ENCODE measurements around the gene RTN1.

RTN1 gene

GRCh38 chr14:59870277-59871165 is at the start of gene RTN1:
Gene RTN1 (minus strand): TSS chr14:59870776. CDS start chr14:59870630, 146 bp downstream.
- no peak for DNase-seq (ENCODE audit: low spot score)

DNA sequence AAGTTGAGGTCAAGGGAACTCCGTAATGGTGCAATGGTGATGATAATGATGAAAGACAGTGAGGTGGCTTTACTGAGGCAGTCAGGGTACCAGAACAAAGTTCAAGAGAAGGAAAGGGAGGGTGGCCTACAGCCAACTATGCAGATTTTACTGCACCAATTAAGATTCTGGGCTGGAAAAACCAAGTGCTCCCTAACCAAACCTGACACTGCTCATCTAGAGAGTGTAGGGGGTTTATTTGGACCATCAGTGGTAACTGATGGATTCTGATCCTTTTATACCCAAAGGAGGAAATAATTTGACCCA is 49.8 kb upstream of the RTN1 start:
- no peak for DNase-seq (ENCODE audit: low spot score)

DNA sequence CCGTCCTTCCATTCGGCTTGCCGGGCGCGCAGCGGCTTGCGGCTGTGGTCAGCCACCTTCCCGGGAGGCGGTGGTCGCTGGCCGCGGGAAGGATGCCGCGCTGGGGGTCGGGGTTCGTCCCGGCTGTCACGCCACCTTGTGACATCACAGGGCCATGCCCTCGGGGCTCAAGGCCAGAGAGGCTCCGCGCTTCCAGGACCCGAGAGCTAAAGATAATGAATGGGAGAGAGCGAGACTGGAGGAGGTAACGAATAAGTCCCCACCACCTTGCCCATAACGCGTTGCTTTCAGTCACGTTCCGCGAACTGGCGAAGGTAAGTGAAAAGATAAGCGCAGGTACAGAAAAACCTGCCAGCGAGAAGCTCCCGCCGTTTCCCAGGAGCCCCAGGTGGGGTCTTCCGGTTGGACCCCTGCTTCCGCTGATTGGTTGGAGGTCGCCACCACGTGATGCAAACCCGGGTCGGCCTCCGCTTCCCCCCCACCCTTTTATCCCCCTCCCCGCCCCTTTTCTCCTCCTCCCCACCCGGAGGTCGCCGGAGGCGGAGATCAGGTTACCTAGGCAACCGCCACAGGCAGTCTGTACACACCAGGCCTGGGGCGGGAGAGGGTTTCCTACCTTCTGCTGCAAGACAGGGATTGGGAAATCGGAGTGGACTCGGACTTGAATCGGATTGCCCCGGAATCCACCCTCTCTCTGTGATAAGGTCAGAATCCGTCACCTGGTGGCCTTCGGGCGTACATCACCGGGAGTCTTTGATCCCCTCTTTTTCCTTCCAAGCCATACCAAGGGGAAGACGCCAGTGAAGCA is 49.2 kb upstream of the RTN1 start, which contains the start of gene LRRC9:
Gene LRRC9 (plus strand): TSS at position 575 of the 808 bp plus-strand sequence.
- DNase-seq (ENCODE audit: low spot score): no peak

GRCh38 chr14:59918824-59919569 is 48.4 kb upstream of the RTN1 start:
- peak; percentile 54 for DNase-seq (ENCODE audit: low spot score)

DNA sequence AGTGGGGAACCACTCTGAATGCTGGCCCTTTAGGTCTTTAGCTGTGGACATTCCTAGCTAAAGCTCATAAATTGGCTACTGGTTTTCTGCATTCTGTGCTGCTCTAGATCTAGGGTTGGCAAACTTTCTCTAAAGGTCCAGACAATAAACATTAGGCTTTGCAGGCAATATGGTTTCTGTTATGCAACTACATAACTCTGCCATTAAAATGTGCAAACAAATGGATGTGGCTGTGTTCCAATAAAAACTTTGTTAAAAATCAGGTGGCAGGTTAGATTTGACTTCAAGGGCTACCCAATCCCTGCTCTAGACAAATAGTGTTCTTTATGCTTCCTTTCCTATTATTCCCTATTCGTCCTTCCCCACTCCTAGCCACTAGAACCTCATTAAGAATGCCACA is 42.6 kb upstream of the RTN1 start:
- no peak for DNase-seq (ENCODE audit: low spot score)

DNA sequence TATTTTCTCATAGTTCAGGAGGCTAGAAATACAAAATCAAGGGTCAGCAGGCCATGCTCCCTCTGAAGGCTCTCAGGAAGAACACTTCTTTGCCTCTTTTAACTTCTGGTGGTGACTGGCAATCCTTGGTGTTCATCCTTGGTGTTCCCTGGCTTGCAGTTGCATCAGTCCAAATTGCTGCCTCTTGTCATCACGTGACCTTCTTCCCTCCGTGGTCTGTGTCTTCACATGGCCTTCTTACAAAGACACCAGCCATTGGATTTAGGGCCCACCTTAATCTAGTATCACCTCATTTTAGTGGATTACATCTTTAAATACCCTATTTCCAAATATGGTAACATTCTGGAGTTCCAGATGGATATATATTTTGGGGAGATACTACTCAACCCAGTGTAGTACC is 41.9 kb upstream of the RTN1 start:
- DNase-seq (ENCODE audit: low spot score): no peak

GRCh38 chr14:59905188-59905587 is 34.6 kb upstream of the RTN1 start:
- peak; percentile 71 for DNase-seq (ENCODE audit: low spot score)

GRCh38 chr14:59904184-59904583 is 33.6 kb upstream of the RTN1 start:
- no peak for DNase-seq (ENCODE audit: low spot score)

DNA sequence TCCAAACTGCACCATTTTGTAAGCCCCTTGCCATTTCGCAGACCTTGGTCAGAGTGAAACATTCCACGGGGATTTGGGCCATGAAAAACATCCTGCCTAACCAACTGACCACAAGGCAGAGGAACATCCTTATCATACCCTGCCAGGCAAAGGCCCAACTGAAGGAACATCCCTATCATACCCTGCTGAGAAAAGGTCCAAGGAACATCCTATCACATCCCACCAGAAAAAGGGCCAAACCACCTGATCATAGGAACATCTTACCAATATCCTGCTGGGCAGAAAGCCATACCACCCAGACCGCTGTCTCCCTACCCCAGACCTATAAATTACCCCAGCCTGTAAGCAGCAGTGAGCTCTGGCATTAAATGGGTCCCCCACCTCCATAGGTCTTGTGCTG is 30.0 kb upstream of the RTN1 start:
- DNase-seq (ENCODE audit: low spot score): no peak

DNA sequence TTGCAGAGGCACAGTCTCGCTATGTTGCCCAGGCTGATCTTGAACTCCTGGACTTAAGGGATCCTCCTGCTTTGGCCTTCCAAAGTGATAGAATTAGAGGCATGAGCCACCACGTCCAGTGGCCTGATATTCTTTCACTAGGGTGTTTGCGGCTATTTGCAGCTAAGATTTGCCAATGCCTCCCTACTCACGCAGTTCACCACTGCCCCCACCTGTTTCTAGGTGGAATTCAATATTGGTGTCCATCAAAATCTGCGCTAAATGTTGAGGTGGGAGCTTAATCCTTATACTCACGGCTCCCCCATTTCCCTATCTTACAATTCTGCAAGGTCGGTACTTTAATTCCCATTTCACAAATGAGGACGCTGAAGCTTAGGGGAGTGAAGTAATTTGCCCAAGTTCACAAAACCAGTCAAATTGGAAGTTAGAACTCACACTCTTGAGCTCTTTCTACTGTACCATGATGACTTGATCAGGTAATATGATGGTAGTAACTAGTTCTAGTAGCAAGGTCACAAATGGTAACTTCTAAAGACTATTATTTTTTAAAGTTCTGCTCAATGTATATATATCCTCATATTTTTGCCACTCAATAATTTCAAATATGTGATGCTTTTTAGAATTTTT is 27.3 kb upstream of the RTN1 start:
- peak; percentile 5 for DNase-seq (ENCODE audit: low spot score)

DNA sequence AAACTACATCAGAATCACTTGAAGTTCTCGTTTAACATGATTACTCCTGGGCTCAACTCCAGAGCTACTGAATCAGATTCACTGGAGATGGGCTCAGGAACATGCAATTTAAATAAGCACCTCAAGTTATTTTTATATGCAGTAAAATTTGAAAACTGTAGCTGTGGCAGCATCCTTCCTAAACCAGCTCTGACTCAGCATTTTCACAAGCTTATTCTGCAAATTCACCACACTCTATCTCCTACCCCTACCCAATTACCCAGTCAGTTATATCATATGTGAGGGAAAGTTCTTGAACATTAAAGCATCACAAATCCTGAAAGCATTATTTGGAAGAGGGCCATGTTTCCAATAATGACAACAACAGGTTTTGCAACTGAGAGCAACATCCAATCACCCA is 25.1 kb upstream of the RTN1 start:
- no peak for DNase-seq (ENCODE audit: low spot score)

GRCh38 chr14:59890676-59891075 is 20.1 kb upstream of the RTN1 start:
- DNase-seq (ENCODE audit: low spot score): no peak

GRCh38 chr14:59882957-59883356 is 12.4 kb upstream of the RTN1 start:
- no peak for DNase-seq (ENCODE audit: low spot score)

- no peak for DNase-seq (ENCODE audit: low spot score)
These were observed 555 bp upstream of the RTN1 start for GRCh38 chr14:59871166-59871495.

GRCh38 chr14:59869381-59870255 is 958 bp downstream of the RTN1 start:
- no peak for DNase-seq (ENCODE audit: low spot score)

- no peak for DNase-seq (ENCODE audit: low spot score)
These were observed 2.6 kb downstream of the RTN1 start for GRCh38 chr14:59868021-59868420.

GRCh38 chr14:59863806-59864525 is 6.6 kb downstream of the RTN1 start:
- DNase-seq (ENCODE audit: low spot score): no peak

DNA sequence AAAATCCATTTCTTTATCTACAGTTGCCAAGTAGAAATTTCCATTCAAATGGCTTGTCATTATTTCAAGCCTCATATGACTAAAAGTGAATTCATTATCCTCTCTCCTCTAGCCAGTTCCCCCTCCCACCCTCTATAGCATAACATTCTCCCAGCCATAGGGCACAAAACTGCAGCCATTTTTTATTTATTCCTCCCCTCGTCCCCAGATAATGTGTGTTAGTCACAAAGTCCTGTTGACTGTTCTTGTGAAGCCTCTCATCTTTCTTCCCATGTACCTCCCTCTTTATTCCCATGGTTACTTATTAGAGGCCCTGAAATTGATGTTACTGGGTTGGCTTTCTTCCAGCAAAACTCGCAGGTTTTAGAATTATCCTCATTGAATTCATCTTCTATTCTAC is 13.2 kb downstream of the RTN1 start:
- DNase-seq (ENCODE audit: low spot score): no peak

DNA sequence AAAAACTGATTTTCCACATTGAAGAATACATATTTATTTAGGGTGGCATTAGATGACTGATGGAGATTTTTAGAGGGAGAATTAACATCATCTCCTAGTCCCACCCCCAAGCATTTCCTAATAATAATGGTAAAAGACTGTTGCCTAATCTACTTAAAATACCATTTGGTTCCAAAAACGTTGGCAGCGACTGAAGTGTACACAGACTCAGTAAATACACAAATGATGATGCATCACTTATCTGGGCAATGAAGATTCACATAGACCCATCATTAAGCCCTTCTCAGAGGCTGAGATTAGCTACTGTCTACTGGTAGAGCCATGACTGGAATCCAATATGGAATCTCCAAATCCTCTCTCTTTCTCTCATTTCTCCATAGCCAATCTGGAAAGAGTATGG is 18.2 kb downstream of the RTN1 start:
- DNase-seq (ENCODE audit: low spot score): no peak

DNA sequence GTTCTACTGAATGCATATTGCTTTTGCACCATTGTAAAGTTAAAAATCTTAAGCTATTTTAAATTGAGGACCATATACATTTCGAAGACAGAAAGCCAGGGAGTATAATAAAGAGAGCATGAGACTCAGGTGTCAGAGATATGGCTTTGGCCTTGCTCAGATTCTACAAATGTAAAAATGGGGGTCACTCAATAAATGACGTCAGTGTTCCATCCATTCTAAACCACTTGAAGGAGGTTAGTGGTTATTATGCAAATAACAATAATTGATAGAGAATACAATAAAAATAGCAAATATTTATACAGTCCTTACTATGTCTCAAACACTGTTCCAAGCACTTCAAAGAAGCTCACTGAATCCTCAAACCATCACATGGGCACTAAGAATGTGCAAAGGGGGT is 20.1 kb downstream of the RTN1 start:
- DNase-seq (ENCODE audit: low spot score): no peak
